ENCODE measurements around the gene CLRN2. TPM values are rescaled to one million over a fixed set of nuclear protein-coding genes. Genes with fewer than 3 reads are reported as not detected.
"Not testable (repeated sequence)": the region's sequence is repeated elsewhere in the genome, so short reads cannot be mapped to it uniquely, and the experiment has no call there.

Gene CLRN2
- total RNA-seq, 2 experiments from 2014 or later: not detected

GRCh38 chr4:17528551-17529165 lies 13.7 kb downstream of the CLRN2 start:
- ChIA-PET POLR2A (no interaction called here), CTCF (interaction anchor here (2.8 kb wide), 1 partner anchor 20 kb away, joined by 9 read pairs; no protein-coding TSS in a partner anchor)
- no peak overlapping the region for H3K4me3 Mint-ChIP-seq
- ATAC-seq (no peak), DNase-seq (no peak)
- H3K27me3 Mint-ChIP-seq (ENCODE audit: low read depth): peaks cover 15% of the 10 kb centered on the region
- no peaks in the 10 kb centered on the region for H3K9me3 Mint-ChIP-seq (ENCODE audit: insufficient read depth)
- no peak overlapping the region for H3K27ac Mint-ChIP-seq
- H3K36me3 Mint-ChIP-seq (ENCODE audit: low read depth): no peaks in the 10 kb centered on the region
- H3K4me1 Mint-ChIP-seq (ENCODE audit: low read depth): no peaks in the 10 kb centered on the region

- H3K4me1 Mint-ChIP-seq (ENCODE audit: low read depth): peaks cover 2% of the 10 kb centered on the region
- ATAC-seq: no peak
Observed at GRCh38 chr4:17531538-17532285, 16.7 kb downstream of the CLRN2 start.

GRCh38 chr4:17534705-17535104 lies 19.7 kb downstream of the CLRN2 start:
- ATAC-seq (no peak), DNase-seq (no peak)
- CTCF ChIA-PET: interaction anchor here (0.8 to 2.1 kb wide), 2 partner anchors 8 to 14 kb away, joined by 3 to 8 read pairs; no protein-coding TSS in a partner anchor
- peaks cover 2% of the 10 kb centered on the region for H3K4me1 Mint-ChIP-seq (ENCODE audit: low read depth)
- peaks cover 8% of the 10 kb centered on the region for H3K27me3 Mint-ChIP-seq (ENCODE audit: low read depth)
- no peak overlapping the region for H3K27ac Mint-ChIP-seq
- POLR2A ChIA-PET: no interaction called here
- H3K4me3 Mint-ChIP-seq: no peak overlapping the region
- no peaks in the 10 kb centered on the region for H3K36me3 Mint-ChIP-seq (ENCODE audit: low read depth)
- H3K9me3 Mint-ChIP-seq (ENCODE audit: insufficient read depth): no peaks in the 10 kb centered on the region

More at GRCh38 chr4:17531538-17532285, 16.7 kb downstream of the CLRN2 start:
- Mint-ChIP-seq H3K9me3 (ENCODE audit: insufficient read depth) (no peaks in the 10 kb centered on the region), H3K27ac (no peak overlapping the region), H3K4me3 (no peak overlapping the region), H3K36me3 (ENCODE audit: low read depth) (no peaks in the 10 kb centered on the region), H3K27me3 (ENCODE audit: low read depth) (peaks cover 15% of the 10 kb centered on the region)
- ChIA-PET CTCF (interaction anchor here (1.2 to 2.0 kb wide), 2 partner anchors 17 to 104 kb away, joined by 3 to 8 read pairs; no protein-coding TSS in a partner anchor), POLR2A (no interaction called here)
- no peak for DNase-seq

- Mint-ChIP-seq H3K4me3 (no peak overlapping the region), H3K27me3 (ENCODE audit: low read depth) (peaks cover 10% of the 10 kb centered on the region), H3K9me3 (ENCODE audit: insufficient read depth) (no peaks in the 10 kb centered on the region), H3K4me1 (ENCODE audit: low read depth) (peaks cover 2% of the 10 kb centered on the region), H3K36me3 (ENCODE audit: low read depth) (no peaks in the 10 kb centered on the region), H3K27ac (no peak overlapping the region)
- DNase-seq: no peak
- no peak for ATAC-seq
- CTCF ChIA-PET: interaction anchor here (0.8 to 2.1 kb wide), 2 partner anchors 9 to 13 kb away, joined by 3 to 8 read pairs; no protein-coding TSS in a partner anchor
- POLR2A ChIA-PET: no interaction called here
Observed at GRCh38 chr4:17535242-17535641, 20.3 kb downstream of the CLRN2 start.

GRCh38 chr4:17535906-17536305 lies 20.9 kb downstream of the CLRN2 start:
- Mint-ChIP-seq H3K4me1 (ENCODE audit: low read depth) (peaks cover 2% of the 10 kb centered on the region), H3K36me3 (ENCODE audit: low read depth) (no peaks in the 10 kb centered on the region), H3K9me3 (ENCODE audit: insufficient read depth) (no peaks in the 10 kb centered on the region), H3K27me3 (ENCODE audit: low read depth) (peaks cover 11% of the 10 kb centered on the region), H3K27ac (no peak overlapping the region), H3K4me3 (no peak overlapping the region)
- ATAC-seq (no peak), DNase-seq (no peak)
- CTCF ChIA-PET: interaction anchor here (2.1 kb wide), 1 partner anchor 13 kb away, joined by 8 read pairs; no protein-coding TSS in a partner anchor
- POLR2A ChIA-PET: no interaction called here

GRCh38 chr4:17537060-17537459 lies 22.1 kb downstream of the CLRN2 start:
- H3K36me3 Mint-ChIP-seq (ENCODE audit: low read depth); H3K4me1 Mint-ChIP-seq (ENCODE audit: low read depth); H3K4me3 Mint-ChIP-seq; H3K9me3 Mint-ChIP-seq (ENCODE audit: insufficient read depth); CTCF ChIA-PET; H3K27ac Mint-ChIP-seq; DNase-seq; POLR2A ChIA-PET; ATAC-seq: not testable (repeated sequence)
- peaks cover 18% of the 10 kb centered on the region for H3K27me3 Mint-ChIP-seq (ENCODE audit: low read depth)

- Mint-ChIP-seq H3K4me3 (no peak overlapping the region), H3K27me3 (ENCODE audit: low read depth) (peaks cover 23% of the 10 kb centered on the region), H3K9me3 (ENCODE audit: insufficient read depth) (no peaks in the 10 kb centered on the region), H3K36me3 (ENCODE audit: low read depth) (no peaks in the 10 kb centered on the region), H3K27ac (no peak overlapping the region), H3K4me1 (ENCODE audit: low read depth) (peaks cover 6% of the 10 kb centered on the region)
- ATAC-seq (no peak), DNase-seq (no peak)
- CTCF ChIA-PET: no interaction called here
- POLR2A ChIA-PET: no interaction called here
Observed at GRCh38 chr4:17544205-17544604, 29.2 kb downstream of the CLRN2 start.

- Mint-ChIP-seq H3K27me3 (ENCODE audit: low read depth) (peaks cover 23% of the 10 kb centered on the region), H3K4me3 (no peak overlapping the region), H3K4me1 (ENCODE audit: low read depth) (peaks cover 9% of the 10 kb centered on the region), H3K9me3 (ENCODE audit: insufficient read depth) (no peaks in the 10 kb centered on the region), H3K27ac (no peak overlapping the region), H3K36me3 (ENCODE audit: low read depth) (no peaks in the 10 kb centered on the region)
- DNase-seq: no peak
- ChIA-PET CTCF (interaction anchor here (1.1 kb wide), 1 partner anchor 265 kb away, joined by 4 read pairs; no protein-coding TSS in a partner anchor), POLR2A (no interaction called here)
- ATAC-seq: no peak
Observed at GRCh38 chr4:17544831-17545234, 29.9 kb downstream of the CLRN2 start.

- H3K36me3 Mint-ChIP-seq (ENCODE audit: low read depth): no peaks in the 10 kb centered on the region
- DNase-seq: no peak
- no peak for ATAC-seq
- ChIA-PET CTCF (interaction anchor here (1.1 kb wide), 1 partner anchor 264 kb away, joined by 4 read pairs; no protein-coding TSS in a partner anchor), POLR2A (interaction anchor here (1.1 kb wide), 1 partner anchor 266 kb away, joined by 3 read pairs; the partner anchor contains the start of gene NCAPG)
- peaks cover 20% of the 10 kb centered on the region for H3K27me3 Mint-ChIP-seq (ENCODE audit: low read depth)
- no peaks in the 10 kb centered on the region for H3K9me3 Mint-ChIP-seq (ENCODE audit: insufficient read depth)
- H3K4me1 Mint-ChIP-seq (ENCODE audit: low read depth): peaks cover 9% of the 10 kb centered on the region
- H3K27ac Mint-ChIP-seq: no peak overlapping the region
- H3K4me3 Mint-ChIP-seq: no peak overlapping the region
Observed at GRCh38 chr4:17545374-17546140, 30.6 kb downstream of the CLRN2 start.

GRCh38 chr4:17546222-17546621 lies 31.3 kb downstream of the CLRN2 start:
- Mint-ChIP-seq H3K27me3 (ENCODE audit: low read depth) (peaks cover 18% of the 10 kb centered on the region), H3K36me3 (ENCODE audit: low read depth) (no peaks in the 10 kb centered on the region), H3K27ac (no peak overlapping the region), H3K4me3 (no peak overlapping the region), H3K4me1 (ENCODE audit: low read depth) (peaks cover 9% of the 10 kb centered on the region), H3K9me3 (ENCODE audit: insufficient read depth) (no peaks in the 10 kb centered on the region)
- no peak for DNase-seq
- ChIA-PET CTCF (no interaction called here), POLR2A (interaction anchor here (1.1 kb wide), 1 partner anchor 265 kb away, joined by 3 read pairs; the partner anchor contains the start of gene NCAPG)
- ATAC-seq: no peak

GRCh38 chr4:17546678-17547077 lies 31.7 kb downstream of the CLRN2 start:
- H3K27ac Mint-ChIP-seq: no peak overlapping the region
- H3K4me1 Mint-ChIP-seq (ENCODE audit: low read depth): peaks cover 9% of the 10 kb centered on the region
- no peak overlapping the region for H3K4me3 Mint-ChIP-seq
- H3K36me3 Mint-ChIP-seq (ENCODE audit: low read depth): no peaks in the 10 kb centered on the region
- peaks cover 20% of the 10 kb centered on the region for H3K27me3 Mint-ChIP-seq (ENCODE audit: low read depth)
- ATAC-seq (no peak), DNase-seq (no peak)
- no peaks in the 10 kb centered on the region for H3K9me3 Mint-ChIP-seq (ENCODE audit: insufficient read depth)
- ChIA-PET CTCF (interaction anchor here (1.0 to 1.2 kb wide), 3 partner anchors 23 to 271 kb away, joined by 3 to 6 read pairs (median 4); no protein-coding TSS in a partner anchor), POLR2A (interaction anchor here (1.1 kb wide), 1 partner anchor 265 kb away, joined by 3 read pairs; the partner anchor contains the start of gene NCAPG)
